ENCODE results near the gene TBL1XR1.
"Not testable (repeated sequence)": the region's sequence is repeated elsewhere in the genome, so short reads cannot be mapped to it uniquely, and the experiment has no call there.

TBL1XR1 gene

GRCh38 chr3:177206936-177207335 is 9.7 kb upstream of the TBL1XR1 start:
- no peak for DNase-seq

GRCh38 chr3:177203689-177204395 is 6.6 kb upstream of the TBL1XR1 start:
- no peak for DNase-seq

DNA sequence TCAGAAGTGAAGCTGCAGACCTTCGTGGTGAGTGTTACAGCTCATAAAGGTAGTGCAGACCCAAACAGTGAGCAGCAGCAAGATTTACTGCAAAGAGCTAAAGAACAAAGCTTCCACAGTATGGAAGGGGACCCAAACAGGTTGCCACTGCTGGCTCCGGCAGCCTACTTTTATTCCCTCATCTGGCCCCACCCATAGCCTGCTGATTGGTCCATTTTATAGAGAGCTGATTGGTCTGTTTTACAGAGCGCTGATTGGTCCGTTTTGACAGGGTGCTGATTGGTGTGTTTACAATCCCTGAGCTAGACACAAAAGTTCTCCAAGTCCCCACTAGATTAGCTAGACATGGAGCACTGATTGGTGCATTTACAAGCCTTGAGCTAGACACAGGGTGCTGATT is 5.7 kb upstream of the TBL1XR1 start:
- not testable (repeated sequence) for DNase-seq

DNA sequence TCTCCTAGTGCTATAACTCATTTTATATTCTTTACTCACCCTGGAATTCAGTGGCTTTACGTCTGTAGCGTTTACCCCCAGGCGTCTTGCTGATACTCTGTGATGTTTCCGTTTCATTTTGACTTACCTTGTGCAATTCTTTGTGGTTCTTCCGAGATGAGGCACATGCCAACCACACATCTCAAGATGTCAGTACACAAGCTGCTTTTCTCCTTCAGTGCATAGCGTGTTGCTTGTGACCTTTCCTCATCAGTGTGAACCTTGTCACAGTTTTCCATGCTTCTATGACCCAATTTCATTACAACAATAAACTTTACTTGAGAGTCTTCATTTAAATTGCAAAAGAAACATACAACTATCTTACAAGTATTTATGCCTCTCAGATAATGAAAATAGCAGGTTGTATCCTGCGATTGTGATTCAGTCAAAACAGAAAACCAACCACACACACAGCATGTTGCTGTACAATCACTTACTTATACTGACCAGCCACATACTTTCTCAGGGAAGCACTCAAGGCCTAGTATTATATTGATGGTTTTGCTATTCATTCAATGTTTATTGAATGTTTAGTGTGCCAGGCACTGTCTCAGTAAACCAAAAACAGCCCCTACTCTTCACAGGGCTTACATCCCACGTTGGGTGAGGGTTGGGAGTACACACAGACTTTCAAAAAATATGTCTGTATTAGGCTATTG is 4.6 kb upstream of the TBL1XR1 start:
- no peak for DNase-seq

DNA sequence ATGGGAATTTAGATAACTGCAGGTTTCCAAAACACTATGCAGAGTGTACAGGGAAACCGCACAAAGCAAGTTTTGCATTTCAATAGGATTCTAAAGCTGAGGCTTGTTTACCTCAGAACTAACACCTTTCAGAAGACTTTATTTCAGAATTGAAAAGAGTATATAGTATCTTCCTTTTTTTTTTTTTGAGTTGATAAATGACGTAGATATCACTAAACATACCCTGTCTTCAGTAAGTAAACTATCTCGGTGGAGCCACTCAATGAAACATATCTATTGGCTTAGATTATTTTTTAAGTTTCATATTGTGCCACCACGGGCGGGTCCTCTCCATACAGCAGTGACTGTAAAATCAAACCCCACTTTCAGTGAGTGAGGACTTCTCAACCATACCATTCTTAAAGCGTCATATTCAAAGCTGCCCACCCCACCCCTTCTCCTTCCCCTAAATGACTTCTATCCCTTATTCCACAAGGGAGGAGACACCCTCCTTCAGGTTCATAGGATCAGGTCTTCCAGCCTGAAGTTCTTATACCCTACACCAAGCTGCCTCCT is 2.0 kb upstream of the TBL1XR1 start:
- DNase-seq = no peak

- DNase-seq = no peak
These were observed 612 bp upstream of the TBL1XR1 start for GRCh38 chr3:177197727-177198460.

- no peak for DNase-seq
These were observed 734 bp downstream of the TBL1XR1 start for GRCh38 chr3:177196456-177197040.

DNA sequence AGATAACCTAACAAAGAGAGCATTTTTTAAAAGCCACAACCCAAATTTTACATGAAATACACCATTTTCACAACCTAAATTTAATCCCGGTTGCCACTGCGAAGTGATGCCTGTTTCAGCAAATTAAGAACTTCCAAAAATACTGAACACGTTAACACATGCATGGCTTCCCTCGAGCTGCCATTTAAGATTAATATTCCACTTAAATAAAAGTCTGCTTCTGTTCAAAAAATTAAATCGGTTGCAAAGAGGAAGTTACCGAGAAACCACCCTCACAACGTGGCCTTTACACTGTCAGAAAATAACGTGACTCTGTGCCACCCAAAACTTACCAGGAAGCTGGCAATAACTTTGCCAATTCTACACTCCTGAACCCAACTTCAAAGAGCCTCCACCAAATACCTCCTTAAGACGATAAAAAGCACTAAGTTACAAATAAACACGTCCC is 1.2 kb downstream of the TBL1XR1 start:
- DNase-seq = no peak

DNA sequence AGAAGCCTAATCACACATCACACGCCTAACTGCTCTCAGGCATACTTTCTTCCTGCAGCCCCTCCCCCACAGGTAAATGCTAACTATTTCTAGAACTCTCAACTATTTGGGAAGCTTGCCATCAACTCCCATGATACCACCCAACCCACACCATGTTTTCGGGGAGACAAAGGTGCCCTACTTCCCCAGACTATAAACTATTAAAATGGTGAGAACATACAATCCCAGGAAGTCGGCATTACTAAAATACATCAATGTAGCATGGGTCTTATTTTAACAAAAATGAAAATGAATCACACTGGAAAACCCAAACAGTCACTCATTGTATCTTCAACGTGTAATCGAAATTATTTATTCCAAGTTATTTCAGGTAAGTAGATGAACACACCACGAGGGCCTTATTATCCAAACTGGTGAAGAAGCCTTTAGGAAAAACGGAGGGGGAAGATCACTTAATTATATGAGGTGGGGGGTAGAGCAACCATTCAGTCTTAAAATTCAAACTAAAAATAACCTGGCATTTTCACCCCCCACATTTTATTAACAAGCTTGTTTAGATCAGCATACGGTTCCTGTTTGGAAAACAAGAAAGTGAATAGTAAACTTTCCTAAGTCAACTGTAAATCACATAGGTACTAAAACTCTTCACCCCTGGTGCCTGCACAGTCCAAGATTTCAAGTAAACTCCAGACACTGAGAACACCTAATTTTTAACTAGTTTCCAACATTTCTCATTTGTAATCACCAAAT is 1.9 kb downstream of the TBL1XR1 start:
- no peak for DNase-seq

DNA sequence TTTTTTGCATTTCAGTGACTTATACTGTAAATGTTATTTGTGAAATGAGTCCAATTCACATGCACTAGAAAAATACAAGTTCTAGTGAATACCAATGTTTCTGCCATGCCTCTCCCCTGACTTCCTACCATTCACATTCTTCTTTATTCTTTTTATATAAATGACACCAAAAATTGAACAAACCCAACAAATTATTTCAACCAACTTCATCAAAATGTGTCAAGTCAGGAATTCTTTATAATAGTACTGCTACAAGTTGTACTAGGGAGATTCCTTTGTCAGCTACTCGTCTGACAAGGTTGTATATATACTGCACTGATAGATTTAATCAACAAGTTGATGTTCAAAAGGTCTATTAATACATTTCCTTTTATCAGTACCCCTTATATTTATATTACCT is 3.0 kb downstream of the TBL1XR1 start:
- no peak for DNase-seq

- DNase-seq = no peak
These were observed 3.5 kb downstream of the TBL1XR1 start for GRCh38 chr3:177193688-177194268.

GRCh38 chr3:177193275-177193674 is 4.0 kb downstream of the TBL1XR1 start:
- not testable (repeated sequence) for DNase-seq

DNA sequence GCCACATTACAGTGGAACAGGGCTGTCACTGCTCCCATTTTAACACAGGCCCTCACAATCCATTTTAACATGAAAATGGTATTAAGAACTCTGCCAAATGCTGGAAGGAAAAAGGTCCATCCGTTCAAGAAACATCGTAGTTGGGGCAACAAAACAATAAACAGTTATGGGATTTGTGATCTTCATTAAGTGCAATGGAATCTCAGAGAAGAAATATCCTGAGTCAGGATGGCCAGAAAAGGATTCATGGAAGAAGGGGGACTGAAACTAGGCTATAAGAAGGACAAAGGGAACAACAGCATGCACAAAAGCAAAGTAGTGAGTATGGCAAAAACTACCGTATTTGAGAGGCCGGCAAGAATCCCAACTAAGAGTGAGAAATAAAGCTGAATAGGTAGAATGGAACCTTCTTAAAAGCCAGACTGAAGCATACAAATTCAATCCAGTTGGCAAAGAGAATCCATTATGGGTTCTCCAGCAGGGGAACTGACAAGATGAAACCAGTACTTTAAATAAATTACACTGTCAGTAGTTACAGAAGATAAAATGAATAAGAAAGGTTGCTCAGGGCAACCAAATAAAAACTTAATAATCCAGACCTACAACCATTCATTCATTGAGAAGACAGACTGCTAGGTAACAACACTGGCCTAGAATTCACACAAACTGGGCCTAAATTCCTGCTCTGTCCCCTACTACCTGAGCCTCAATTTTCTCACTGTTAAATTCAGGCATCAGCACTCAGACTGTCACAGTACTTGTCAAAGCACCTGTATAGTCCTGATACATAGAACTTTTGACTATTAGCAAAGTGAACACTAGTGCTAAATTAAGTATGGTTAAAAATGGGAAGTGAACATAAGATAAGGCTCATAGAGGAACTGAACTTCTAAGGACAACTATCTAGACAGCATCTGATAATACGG is 6.3 kb downstream of the TBL1XR1 start:
- DNase-seq = no peak

GRCh38 chr3:177190184-177190583 is 7.1 kb downstream of the TBL1XR1 start:
- not testable (repeated sequence) for DNase-seq

DNA sequence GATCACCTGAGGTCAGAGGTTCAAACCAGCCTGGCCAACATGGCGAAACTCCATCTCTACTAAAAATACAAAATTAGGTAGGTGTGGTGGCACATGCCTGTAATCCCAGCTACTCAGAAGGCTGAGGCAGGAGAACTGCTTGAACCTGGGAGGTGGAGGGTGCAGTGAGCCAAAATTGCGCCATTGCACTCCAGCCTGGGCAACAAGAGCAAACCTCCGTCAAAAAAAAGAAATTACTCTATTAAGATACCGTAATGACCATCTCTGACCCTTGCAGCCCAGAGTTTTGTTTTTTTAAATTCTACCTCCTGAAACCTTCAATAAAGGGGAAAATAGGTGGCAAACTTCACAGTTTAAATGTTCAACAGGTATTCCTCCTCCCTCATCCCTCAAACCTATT is 9.0 kb downstream of the TBL1XR1 start:
- not testable (repeated sequence) for DNase-seq

DNA sequence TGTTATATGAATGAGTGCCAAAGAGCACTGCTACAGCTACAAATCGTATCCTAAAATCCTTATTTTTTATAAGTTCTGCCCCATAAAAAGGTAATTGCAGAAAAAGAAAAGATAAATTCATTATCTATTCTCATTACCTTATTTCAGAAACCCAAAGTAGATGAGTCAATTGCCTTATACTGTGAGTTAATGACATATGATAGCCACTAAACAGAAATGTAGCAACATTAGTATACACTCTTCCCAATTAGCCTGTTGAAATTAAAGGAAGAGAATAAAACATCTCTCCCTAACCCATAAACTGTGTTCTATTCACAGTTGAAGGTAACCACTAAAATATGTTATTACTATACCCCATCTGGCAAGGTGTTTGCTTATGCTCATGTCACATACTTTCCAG is 11.0 kb downstream of the TBL1XR1 start:
- no peak for DNase-seq

DNA sequence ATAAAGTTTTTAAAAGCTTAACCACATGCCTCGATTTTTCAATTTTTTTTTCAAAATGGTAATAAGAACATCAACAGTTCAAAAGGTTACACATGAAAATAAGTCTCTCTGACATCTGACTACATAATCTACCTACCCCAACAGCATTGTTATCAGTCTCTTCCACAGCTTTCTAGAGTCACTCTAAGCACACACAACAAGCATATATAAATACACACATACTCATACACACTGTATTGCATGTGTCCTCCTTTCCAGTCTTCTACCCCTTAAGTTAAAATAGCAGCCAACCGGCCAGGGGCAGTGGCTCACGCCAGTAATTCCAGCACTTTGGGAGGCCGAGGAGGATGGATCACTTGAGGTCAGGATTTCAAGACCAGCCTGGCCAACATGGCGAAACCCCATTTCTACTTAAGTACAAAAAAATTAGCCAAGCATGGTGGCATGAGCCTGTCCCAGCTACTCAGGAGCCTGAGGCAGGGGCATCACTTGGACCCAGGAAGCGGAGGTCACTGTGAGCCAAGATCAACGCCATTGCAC is 12.2 kb downstream of the TBL1XR1 start:
- no peak for DNase-seq

- DNase-seq = not testable (repeated sequence)
These were observed 12.7 kb downstream of the TBL1XR1 start for GRCh38 chr3:177184602-177185001.

DNA sequence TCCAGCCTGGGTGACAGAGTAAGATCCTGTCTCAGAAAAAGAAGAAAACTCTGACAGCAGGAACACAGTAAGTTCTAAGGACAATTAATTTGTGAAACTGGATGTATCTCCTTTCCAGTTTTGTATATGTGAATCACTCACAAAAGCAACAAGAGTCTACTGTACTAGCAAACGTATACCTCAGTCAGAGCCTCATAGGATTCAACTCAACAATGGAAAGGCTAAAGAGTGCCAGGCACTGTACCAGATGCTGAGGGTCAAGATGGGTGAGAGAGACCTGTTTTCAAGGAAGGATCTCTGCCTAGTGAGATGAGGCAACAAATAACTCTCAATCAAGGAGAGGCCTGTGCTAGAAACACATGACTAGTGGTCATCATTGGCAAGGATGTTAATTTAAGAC is 14.9 kb downstream of the TBL1XR1 start:
- no peak for DNase-seq

GRCh38 chr3:177181418-177181817 is 15.9 kb downstream of the TBL1XR1 start:
- no peak for DNase-seq

GRCh38 chr3:177180506-177180905 is 16.8 kb downstream of the TBL1XR1 start:
- no peak for DNase-seq

All from DMS 273 treated with DMSO at 0.1 percent for 48 hours (cell line).